CD4-positive, alpha-beta T cell treated with Interferon gamma for 1 hour (primary cell): ENCODE data around the gene MGA.
A peak's percentile ranks its signal among the peaks of the same experiment; 100 is the strongest.

ENCODE experiments used
- DNase-seq: peaks from one replicate; pipeline ENCODE4 v3.0.0-alpha.2; 2020

The MGA gene

DNA sequence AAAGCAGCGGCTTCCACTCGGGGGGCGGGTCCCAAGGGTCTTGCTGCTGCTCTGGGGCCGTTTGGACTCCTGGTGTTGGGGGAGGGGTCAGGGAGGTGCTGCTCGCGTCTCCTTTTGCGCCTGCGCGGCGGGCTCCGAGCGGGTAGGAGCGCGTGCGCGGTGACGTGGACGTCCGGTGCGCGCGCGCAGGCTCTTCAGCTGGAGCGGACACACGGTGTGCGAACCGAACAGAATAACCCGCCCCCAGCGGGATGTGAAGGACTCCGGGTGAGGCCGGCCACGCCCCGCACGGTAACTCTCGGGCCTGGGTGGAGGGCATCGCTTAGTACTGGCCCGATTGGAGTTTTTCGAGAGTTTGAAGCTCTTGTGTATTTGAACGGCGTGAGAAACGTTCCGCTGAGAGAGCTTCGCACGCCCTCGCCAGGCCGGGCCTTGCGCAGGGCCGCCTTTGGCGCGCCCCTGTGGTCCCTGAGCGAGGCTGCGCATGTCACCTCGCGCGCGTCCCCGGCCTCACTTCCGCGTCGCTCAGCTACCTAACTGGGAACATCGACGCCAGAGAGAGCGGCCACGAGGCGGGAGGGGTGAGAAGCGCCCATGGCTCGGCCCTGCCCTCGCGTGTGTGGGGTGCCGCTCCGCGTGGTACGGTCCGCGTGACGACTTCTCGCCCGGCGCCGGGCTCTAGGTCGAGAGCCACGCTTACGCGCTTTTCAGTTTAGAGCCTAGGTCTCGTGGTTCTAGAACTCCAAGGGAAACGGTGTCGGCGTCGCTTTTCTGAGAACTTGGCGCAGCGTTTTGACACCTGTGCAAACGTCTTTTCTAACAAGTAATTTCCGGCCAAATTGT is at the start of gene MGA:
MGA (plus strand) TSS at position 171 of the 843 bp plus-strand sequence.
- peak; percentile 95 for DNase-seq

DNA sequence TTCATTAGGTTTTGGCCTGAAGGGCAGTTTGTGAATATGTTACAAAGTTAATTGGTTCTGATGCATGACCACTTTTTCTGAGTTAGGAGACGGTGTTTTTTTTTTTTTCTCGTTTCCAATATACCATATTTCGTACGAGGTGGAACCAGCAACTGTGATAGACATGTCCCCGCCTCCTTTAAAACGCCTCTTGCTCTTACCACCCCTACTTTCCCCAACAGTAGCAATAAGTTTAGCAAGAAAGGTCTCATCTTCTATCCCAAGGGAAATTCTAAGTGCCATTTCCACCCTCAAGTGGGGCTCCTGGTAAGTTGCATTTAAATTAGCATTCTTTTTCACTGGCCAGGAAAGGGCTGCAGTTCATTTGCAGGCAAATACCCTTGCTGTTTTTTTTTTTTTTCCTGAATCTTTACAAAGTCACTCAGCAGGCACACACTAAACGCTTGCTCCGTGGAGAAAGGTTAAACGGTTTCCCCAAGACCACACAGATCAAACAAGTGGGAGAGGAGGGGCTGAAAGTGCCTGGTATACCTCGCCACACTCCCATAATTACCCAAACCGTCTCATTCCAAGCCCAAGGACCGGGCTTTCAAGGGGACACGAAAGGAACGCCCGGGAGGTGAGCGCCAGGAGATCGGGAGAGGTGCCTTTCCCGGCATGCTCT is 39.5 kb upstream of the MGA start:
- DNase-seq: no peak

DNA sequence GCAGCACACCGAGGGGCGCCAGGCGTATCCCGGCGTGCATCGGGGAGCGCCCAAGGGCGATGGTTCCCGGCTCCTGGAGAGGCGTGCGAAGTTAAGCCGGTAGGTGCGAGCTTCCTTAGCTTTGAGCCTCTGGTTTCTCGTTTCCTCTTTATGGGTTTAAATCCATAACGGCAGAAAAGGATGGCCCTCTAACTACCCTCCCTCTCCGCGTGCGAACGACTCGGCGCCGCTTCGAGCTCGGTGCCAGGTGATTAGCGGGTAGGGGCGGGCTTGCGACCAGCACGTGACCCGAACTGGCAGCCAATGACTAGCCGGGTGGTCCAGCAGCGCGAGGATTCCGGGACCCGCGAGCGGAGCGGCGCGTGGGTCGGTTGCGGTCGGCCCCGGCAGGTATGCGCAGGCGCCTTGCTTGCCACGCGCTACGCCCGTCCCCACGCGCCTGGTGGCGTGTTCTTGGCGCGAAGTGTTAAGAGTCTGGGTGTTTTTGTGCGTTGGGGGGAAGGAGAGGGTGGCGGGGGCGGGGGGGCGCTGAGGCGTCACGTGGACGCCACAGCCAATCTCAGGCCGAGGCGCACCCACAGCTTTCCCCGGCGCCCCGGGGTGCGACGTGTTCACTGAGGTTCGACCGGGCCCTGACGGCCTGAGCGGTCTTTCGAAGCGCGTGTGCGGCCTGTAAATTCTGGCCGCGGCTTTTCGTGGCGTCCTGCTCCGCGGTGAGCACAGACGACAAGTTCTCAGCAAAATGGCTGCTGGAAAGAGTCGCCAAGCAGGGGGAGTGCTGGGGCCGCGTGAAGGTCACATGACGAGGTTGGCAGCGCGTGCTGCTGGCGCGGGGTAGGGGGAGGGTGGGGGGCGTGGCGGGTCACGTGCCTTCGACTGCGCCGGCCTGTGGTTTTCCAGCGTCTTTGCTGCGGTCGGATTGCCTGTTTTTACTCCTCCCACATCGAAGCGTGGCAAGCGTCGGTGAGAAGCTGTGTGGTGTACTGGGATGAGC is 38.7 kb upstream of the MGA start:
- DNase-seq: peak; percentile 81

DNA sequence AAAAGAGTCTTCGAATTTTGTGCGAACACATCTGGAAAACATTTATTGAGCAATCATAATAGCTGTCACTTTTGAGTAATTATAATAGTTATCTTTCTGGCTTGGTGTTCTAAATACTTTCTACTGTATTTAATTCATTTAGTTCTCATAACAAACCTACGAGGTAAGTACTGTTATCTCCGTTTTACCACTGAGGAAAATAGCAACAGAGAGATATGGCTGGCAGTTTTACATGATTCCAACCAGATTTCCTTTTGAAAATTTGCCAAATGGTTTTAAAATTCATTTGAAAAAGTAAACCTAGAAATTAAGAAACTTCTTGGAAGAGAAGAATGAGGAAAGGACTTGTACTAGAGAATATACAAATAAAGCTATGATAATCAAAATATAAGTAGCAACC is 37.3 kb upstream of the MGA start:
- DNase-seq: no peak

DNA sequence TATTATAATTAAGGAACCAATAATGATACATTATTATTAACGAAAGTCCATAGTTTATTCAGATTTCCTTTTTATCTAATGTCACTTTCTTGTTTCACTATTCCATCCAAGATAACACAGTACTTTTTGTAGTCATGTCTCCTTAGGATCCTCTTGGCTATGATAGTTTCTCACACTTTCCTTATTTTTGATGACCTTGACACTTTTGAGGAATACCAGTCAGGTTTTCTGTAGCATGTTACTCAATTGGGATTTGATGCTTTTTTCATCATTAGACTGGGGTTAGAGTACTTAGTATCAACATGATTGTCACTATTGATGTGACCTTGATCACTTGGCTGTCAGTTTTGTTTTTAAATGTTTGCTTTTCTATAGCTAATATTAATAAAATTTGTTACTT is 33.0 kb upstream of the MGA start:
- DNase-seq: no peak

DNA sequence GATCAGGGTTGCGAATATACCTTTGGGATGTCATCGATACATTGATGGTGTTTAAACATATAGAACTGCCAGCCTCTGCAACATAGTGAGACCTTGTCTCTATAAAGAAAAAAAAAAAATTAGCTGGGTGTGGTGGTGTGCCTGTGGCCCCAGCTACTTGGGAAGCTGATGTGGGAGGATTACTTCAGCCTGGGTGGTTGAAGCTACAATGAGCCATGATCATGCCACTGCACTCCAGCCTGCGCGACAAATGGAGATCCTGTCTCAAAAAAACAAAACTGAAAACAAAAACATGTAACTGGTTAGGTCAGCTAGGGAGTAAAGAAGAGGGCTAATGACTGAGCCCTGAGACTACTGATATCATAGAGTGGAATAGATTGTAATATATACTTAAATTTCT is 30.7 kb upstream of the MGA start:
- no peak for DNase-seq

DNA sequence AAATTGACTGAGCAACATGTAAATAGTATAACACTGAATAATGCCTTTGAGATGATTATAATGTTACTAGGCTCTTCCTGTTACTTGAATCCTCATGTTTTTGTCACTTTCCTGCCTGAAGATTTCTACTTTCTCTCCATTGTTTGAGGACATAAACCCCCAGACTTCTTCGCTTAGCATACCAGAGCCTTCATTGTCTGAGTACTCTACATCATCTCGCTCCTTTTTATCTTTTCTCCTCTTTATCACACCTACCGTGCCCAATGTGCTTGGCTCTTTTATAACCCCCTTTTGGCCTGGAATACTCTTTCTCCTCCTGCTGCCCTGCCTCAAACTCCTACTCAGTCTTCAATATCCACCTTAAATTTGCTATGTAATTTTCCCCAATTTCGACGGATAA is 30.3 kb upstream of the MGA start:
- DNase-seq: no peak

DNA sequence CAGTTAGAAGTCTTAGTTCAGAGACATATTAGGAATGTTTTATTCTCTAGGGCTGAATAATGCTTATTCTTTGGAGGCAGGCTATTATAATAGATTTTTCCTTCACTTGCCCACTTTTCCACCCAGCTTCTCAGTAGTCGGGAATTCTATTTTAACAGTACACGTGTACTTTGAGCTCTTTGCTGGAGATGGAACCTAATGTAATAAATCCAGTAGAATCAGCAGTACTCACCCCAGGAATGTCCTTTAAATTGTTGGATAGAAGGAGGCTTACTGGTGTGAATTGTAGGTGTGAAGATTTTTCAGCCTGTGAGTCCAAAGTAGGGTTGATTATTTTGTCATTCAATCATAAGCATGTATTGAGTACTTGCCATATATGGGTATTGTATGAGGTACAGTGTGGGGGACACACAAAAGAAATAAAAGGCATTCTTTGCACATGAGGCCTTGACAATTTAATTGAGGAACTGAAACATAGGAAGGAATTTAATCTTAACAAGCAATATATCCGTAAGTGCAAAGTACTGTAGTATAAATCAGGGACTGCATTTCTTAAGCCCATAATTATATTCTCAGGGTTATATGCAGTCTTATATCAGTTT is 29.5 kb upstream of the MGA start:
- no peak for DNase-seq

DNA sequence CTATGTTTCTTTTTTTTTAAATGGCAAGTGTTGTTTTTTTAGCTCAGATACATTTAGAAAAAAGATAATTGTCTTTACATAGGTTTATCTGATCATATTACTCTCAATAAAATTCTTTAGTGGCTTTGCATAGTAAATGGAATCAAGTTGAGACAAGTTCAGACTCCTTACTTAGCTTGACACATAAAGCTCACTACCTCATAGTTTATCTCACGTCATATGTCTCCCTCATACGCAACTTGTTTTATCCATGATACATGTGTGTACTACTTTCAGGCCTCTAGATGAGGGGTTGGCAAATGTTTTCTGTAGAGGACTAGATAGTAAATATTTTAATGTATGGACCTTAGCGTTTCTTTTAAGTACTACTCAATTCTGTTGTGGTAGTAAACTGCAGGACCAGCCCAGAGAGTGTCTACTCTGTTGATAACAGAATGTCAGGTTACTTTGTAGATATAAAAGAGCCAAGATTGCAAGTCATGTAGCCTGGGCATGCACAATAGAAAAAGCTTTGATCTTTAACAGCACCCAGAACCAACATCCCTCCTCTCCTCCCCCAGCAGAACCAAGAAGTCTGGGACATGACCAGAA is 28.2 kb upstream of the MGA start:
- DNase-seq: no peak

DNA sequence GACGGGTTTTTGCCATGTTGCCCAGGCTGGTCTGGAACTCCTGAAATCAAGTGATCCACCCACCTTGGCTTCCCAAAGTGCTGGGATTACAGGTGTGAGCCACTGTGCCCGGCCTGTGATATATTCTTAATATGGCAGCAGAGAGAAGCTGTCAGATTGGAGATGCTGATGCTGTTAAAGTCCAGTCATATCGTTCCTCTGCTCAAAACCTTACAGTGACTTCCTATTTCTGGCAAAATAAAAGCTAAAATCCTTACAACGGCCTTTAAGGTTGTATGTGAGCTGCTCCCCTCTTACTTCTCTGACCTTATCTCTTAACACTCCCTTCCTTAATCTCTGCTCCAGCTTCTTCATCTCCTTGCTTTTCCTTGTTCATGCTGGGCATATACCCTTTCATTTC is 26.6 kb upstream of the MGA start:
- DNase-seq: no peak

DNA sequence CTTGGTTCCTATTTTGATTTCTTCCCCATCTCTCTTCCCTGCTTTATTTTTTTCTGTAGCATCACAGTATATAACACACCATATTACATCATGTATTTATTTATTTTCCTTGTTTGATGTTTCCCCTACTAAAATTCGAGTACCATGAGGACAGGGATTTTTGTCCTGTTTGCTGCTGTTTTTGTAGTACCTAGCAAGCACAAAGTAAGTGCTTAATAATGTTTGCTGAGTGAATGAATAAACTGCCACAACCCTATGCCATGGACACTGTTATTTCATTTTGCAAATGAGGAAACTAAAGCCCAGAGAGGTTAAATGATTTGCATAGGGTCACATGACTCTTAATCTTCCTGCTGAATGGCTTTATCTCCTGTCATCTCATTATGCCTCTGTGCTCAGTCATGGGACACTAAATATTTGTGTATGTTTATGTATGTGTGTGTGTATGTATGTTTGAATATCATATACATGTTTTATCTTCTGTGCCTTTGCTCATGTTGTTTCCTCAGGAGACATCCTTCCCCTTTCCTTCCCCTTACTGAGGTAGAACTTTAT is 26.1 kb upstream of the MGA start:
- no peak for DNase-seq

DNA sequence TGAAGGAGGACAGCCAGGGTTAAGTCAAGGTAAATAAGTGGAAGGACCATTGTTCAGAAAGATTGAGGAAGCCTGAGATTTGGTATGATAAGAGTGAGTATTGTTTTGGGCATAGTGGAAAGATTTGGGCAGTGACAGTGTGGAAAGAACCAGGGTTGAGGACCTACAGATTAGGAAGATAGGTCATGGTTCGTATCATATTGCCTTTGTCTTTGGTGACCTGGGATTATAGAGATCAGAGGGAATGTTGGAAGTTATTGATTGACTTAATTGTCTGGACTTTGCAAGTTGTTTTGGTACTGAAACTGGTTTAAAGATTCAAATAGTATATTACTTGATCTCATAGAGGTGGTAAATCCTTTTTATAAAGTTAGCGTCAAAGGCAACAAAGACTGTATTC is 23.1 kb upstream of the MGA start:
- no peak for DNase-seq

DNA sequence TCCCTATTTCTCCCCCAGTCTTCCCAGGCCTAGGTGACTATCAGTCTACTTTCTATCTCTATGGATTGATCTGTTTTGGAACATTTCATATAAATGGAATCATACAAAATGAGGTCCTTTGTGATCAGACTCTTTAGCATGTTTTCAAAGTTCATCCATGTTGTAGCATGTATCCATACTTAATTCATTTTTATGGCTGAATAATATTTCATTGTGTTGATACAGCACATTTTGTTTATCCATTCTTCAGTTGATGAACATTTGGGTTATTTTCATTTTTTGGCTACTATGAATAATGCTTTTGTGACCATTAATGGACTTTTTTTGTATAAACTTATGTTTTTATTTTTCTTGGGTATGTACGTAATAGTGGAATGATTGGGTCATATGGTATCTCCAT is 19.2 kb upstream of the MGA start:
- no peak for DNase-seq

DNA sequence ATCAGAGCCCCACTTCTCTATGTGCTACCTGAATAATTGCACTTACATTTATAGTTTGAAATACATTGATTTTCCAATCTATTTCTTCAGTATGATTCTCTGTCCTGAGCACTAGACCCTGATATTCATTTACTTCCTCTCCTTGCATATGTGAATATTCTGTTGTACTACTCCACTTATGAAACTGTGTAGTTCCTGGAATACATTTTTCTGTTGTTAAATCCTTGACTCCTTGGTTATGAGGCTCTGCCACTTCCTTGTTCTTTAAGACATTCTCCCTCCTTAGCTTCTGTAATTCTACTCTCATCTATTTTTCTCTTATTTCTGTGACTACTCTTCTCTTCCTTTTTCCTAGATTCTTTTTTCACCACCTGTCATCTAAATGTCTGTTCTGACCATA is 12.9 kb upstream of the MGA start:
- no peak for DNase-seq

DNA sequence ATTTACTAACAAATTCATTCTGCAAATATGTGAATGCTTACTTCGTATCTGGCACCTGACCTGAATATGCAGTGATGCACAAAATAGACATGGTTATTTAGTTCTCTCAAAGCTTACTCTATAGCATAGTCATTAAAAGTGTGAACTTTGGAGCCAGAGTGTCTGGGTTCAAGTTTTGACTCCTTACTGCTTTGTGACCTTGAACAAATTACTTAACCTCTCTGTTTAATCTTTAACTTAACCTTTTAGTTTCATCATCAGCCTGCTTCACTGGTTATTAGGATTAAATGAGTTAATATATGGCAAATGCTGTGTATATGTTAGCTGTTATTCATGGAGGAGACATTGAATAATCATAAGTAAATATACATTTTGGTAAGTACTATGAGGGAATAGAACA is 12.1 kb upstream of the MGA start:
- no peak for DNase-seq

DNA sequence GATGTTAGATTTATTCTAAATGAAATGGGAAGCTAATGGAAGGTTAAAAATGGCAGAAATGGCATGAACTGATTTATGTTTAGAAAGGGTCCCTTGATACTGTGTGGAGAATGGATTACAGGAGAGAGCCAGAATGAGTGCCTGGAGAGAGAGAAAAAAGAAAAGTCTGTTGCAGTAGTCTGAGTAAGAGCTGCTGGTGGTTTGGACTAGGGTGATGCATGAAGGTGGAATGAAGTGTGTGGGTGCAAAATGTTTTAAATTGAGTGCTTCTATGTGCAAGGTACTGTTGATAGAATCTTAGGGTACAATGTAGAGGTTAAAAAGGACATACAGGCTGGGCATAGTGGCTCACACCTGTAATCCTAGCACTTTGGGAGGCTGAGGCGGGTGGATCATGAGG is 11.4 kb upstream of the MGA start:
- no peak for DNase-seq

DNA sequence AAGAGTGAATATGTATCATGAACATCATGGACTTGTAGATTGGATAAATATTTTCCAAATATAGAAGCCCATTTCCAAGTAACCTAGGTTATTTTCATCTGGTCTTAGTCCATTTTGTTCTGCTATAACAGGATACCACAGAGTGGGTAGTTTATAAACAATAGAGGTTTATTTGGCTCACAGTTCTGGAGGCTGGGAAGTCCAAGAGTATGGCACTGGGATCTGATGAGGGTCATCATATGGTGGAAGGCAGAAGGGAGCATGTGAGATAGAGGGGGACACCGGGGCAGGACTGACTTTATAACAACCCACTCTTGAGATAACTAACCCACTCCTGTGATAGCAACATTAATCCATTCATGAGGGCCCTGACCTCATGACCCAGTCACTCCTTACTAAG is 9.4 kb upstream of the MGA start:
- no peak for DNase-seq

DNA sequence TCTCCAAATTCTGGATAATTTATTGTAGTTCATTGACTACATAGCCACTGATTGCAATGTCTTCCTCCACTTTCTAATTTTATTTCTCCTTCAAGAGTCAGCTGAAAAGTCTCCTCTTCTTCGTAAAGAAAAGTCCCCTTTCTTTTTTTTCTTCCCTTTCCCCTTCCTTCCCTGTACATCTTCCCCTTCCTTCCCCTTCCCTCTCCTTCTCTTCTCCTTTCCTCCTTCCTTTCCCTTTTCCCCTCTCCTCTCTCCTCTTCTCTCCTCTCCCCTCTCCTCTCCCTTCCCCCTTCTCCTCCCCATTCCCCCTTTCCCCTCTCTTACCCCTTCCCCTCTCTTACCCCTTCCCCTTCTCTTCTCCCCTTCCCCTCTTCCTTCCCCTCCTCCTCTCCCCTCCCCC is 8.8 kb upstream of the MGA start:
- DNase-seq: no peak

DNA sequence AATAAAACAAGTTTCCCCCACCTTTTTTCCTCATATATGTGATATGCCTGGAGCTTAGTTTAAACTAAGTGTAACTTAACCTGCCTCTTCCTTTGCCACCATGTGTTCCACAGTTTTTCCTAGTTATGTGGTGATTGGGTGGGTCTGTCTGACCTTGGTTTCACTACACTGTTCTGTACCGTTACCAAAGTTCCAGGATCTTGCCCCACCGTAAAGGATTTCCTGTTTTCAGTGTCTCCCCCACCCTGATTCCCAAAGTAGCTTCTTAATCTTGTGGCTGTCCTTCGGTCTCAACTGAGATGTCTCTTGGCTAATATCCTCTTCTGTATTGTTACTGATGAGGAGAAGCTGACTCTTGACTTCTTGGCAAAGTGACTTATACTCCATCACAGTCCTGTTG is 6.4 kb upstream of the MGA start:
- DNase-seq: no peak

DNA sequence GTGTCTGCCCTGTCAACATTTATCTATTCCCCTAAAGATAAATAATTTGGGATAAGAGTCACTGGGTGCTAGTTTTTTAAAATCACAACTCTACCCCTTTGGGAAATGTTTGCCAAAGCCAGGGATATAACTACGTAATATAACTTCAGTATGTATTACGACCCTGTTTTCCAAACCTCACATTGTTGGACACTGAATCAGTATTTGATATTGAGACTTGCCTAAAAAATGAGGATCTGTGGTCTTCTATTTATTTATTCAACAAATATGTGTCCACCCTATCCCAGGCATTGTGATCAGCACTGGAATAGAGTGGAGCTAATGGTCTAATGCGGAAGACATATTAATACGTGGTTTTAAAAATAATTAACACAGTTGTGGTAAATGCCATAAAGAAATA is 4.5 kb upstream of the MGA start:
- DNase-seq: no peak

DNA sequence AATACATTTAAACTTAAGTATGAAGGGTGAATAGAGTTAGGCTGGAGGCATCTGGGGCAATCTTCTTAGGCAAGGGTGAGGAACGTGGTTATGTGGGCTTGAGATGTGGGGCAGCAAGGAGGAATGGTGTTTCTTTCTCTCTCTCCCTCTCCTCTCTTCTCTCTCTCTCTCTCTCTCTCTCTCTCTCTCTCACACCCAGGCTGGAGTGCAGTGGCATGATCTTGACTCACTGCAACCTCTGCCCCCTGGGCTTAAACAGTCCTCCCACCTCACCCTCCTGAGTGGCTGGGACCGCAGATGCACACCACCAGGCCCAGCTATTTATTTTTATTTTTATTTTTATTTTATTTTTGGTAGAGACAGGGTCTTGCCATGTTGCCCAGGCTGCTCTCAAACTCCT is 4.0 kb upstream of the MGA start:
- DNase-seq: no peak

DNA sequence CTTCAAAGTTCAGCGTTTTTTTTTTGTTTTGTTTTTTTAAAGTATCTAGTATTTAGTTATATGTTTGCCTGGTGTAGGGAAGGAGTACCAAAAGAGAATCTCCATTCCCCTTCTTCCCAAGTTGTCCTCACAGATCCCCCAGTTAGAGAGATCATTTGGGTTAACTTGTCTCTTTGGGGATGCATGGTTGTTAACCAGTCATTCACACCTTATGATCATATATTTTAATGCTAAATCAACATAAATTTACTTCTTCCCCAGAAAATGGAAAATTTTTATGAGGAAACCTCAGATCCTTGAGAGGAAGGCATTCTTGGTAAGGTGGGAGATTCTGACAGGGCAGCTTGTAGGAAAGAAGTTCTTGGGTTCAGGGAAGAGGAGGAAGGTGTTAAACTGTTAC is 1.5 kb upstream of the MGA start:
- no peak for DNase-seq
